ENCODE data around the gene LUZP2.

Gene LUZP2

DNA sequence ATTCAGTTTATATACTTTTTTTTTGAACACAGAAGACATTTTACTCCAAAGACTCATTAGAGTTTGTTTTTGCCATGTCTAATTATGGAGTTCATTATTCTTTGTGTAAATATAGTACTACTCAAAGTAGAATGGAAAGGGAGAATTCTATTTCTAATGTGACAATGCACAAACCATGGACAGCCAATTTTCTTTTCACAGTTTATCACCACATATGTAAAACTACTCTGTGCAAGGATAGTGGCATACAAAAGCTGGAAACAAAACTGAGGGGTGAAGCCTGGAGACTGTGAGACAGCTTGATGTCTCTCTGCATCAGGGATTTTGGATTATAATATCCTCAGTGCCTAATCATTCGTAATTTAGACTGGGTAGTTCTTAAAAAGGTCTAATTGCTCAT, 75.5 kb downstream of the LUZP2 start:
- no peak for DNase-seq

DNA sequence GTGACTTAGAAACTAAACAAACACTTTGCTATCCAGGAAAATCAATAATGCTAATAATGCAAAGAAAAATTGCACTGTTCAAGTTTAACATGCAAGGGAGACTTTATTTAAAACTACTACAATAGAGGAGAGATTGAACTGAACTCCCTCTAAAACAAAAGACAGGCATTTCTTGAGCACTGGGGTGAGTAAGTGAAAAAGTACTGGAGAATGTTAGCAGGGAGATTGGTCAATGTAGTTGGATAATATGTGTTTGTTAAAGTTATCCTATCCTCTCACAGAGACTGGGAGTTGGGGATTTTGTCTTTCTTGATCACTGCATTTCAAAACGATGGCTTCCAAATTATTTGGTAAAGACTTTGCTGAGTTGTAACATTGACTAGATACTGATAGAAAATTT, 77.6 kb downstream of the LUZP2 start:
- no peak for DNase-seq

DNA sequence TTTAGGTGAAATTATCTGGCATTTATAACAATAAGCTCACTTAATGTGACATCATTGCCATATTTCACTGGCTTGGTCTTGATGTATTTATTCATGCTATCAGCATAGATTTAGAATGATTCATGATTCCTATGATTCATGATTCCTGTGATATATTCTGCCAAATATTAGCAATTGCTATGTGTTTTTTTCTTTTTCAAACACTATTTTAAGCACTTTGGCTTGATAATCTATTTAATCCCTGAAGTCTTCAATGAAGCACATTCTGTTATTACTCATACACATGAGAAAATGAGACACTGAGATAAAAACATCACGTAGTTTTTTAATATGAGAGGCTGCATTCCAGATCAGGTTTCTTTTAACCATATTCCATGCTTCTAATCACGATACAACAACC, 78.5 kb downstream of the LUZP2 start:
- DNase-seq = no peak

GRCh38 chr11:24585192-24585591, 88.3 kb downstream of the LUZP2 start:
- DNase-seq = no peak

DNA sequence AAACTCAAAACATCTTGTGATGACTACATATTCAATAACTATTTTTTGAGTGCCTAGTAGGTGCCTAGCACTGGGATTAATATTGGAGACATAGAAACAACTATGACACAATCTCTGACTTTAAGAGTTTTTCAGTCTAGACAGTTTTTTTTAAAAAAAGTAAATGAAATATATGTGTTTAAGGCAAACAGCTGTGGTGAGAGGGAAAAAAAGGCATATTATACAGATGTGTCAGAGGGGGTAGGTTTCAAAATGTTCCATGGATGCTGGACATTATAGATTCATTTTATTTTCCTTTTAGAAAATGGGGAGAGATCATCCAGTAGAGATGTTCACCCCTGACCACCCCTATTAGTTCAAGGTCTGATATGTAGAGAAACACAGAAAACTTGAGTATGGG, 90.8 kb downstream of the LUZP2 start:
- DNase-seq = no peak

- no peak for DNase-seq
These were observed 91.2 kb downstream of the LUZP2 start for GRCh38 chr11:24588081-24588480.

- DNase-seq = no peak
These were observed 92.2 kb downstream of the LUZP2 start for GRCh38 chr11:24589064-24589463.

- no peak for DNase-seq
These were observed 94.4 kb downstream of the LUZP2 start for GRCh38 chr11:24591283-24591682.

GRCh38 chr11:24592360-24592759, 95.5 kb downstream of the LUZP2 start:
- no peak for DNase-seq

DNA sequence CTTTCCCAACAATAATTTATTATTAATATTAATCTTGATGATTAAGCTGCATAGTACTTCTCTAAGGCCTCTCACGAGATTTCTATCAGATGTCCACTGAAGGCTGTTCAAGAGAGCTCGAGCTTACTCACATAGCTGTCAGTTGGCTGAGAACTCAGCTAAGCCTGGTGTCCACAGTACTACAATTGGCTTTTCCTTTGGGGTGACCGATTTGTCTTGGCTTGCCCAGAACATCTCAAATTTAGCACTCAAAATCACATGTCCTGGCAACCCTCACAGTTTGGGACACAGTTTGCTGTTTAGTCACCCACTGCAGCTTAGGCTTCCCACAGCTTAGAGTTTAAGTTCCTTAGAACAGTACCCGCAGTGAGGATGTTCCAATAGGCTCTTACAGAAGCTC, 96.5 kb downstream of the LUZP2 start:
- DNase-seq = no peak

DNA sequence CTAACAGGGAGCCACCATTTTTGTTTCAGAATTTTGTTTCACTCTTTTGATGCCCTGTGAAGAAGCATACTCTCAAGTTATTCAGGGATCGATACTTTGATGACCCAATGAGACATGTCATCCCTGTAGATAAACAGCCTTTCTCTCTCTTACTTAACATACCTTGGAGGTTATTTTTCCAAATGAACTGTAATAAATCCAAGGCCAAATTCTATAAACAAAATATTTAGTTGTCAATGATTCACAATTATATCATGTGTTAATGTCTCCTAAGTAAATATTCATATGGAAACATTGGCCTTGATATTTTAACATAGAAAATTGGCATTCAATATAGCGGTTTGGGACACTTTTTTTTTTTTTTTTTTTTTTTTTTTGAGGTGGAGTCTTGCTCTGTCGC, 97.5 kb downstream of the LUZP2 start:
- no peak for DNase-seq

- no peak for DNase-seq
These were observed 101.8 kb downstream of the LUZP2 start for GRCh38 chr11:24598641-24599040.

DNA sequence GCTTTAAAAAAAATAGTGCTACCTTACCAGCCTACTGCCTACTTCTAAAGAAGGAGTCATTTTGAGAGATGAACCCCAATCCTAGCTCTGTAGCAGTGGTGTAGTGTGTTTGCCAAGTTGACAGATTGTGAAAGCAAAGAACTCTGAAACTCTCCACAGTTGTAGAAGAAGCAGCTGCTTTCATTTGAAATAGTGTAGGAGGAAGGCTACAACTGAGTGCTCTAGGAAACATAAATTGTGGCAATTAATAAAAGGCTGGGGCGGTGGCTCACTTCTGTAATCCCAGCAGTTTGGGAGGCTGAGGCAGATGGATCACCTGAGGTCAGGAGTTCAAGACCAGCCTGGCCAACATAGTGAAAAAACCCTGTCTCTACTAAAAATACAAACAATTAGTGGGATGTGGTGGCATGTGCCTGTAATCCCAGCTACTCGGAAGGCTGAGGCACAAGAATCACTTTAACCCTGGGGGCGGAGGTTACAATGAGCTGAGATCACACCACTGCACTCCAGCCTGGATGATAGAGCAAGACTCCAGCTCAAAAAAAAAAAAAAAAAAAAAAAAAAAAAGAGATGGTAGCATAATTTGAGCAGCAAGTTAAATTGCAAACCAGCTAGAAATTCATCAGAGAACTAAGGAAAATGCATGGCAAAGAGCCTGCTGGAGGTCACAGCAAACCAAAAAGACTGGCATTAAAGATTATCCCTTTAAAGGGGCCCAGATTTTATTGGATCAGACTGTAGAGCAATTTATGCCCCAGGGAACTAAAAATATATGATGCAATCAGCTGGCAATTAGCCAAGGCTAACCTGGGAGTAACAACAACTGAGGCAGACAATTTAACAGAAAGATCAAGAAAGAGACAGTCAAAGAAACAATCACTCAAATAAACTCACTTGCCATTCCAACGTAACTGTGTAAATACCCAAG, 112.6 kb downstream of the LUZP2 start:
- no peak for DNase-seq

GRCh38 chr11:24615451-24616160, 118.8 kb downstream of the LUZP2 start:
- no peak for DNase-seq

- no peak for DNase-seq
These were observed 121.0 kb downstream of the LUZP2 start for GRCh38 chr11:24617856-24618255.

GRCh38 chr11:24619900-24620299, 123.0 kb downstream of the LUZP2 start:
- DNase-seq = no peak

- DNase-seq = no peak
These were observed 125.4 kb downstream of the LUZP2 start for GRCh38 chr11:24622262-24622661.

- no peak for DNase-seq
These were observed 126.3 kb downstream of the LUZP2 start for GRCh38 chr11:24623121-24623520.

DNA sequence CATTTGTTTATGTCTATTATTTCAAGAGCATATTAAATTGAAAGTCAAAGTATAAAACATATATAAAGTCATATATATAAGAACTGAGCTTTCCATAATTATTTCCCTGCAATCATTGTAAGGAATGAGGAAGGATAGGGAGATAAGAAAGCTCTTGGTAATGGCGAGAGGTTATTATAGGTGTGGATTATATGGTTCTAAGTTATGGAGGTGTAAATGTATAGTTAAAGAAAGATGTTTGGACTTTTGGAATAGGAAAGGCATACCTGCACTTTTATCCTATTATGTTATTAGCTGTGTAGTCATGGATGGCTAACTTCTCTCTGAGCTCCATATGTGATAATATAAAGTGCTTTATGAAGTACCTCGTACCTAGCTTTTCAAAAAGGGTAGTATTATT, 127.6 kb downstream of the LUZP2 start:
- DNase-seq = no peak

DNA sequence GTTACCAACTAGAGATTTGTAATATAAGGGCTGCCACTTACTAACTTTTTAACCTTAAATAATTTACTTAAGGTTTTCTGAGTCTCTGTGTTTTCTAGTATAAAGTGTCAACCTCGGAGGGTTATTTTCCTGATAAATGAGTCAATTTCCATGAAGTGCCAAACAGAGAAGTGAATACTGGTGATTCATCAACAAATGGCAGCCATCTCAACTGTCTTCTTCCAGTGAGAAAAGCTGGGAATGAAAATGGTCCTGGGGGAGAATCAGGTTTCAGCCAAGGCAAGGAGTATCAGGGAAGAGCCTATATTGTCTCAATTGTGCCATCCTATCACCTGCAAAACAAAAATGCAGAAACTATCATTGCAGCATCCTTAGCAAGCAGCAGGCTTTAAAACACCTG, 129.1 kb downstream of the LUZP2 start:
- no peak for DNase-seq

GRCh38 chr11:24628224-24628776, 131.4 kb downstream of the LUZP2 start:
- DNase-seq = no peak

DNA sequence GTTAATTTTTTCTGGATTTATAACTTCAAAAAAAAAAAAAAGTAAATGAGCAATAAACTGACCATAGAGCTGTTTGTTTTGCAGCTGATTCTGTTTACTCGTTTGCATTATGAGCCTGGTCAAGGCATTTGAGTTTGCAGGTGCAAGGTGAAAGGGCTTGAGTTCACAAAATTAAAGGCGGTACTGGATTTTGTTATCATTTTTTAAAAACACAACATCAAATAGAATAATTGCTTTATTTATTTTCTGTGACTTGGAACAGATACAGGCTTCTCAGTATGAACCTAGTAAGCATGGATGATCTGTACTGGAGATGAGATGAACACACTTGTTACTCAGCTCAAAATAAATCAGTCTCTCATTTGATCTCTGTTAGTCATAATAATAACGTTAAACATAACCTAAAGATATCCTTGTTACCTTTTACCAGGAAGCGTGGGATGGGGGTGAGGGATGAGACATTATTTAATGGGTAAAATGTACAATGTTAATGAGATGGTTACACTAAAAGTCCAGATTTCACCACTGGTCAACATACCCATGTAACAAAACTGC, 137.8 kb downstream of the LUZP2 start:
- DNase-seq = no peak

DNA sequence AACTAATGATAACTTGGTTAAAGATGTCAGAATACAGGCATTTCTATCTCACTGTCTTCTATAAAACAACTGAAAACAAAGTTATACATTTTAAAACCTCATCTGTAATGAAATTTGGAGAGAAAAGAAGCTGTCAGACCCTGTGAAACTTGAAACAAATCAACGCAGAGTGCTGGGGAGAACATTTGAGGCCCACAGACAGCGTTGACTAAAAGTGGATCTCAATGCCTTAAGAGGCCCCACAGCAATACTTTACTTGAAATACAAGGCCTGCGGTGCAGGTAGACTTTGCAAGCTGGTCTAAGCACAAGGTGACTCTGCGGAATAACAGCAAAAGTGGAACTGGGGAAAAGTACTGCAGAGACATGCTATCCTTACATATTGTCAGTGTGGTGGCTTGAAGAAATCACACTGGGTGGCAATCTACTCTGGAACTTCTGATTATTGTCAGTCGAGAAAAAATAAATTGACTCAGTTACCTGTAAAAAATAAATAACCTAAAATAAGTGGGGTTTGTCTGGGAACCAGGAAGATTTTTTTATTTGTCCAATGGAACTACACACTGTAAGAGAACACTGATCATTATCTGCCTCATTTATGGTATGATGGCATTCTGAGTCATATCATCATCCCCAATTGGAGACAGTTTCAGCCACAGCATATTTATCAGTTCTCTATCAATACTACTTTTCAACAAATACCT, 138.9 kb downstream of the LUZP2 start:
- no peak for DNase-seq
